GM18520 (cell line): ENCODE results near the gene SKI.

Source experiments
- ATAC-seq: cut with Tn5 transposase; IDR thresholded peaks from one replicate; pipeline ENCODE4 v1.9.1; 2021; ENCODE audit not compliant: unreplicated experiment

Gene SKI

GRCh38 chr1:2228157-2228594 lies at the start of gene SKI:
SKI (plus strand) TSS chr1:2228319; CDS start chr1:2228767, 448 bp downstream.
- no peak for ATAC-seq

DNA sequence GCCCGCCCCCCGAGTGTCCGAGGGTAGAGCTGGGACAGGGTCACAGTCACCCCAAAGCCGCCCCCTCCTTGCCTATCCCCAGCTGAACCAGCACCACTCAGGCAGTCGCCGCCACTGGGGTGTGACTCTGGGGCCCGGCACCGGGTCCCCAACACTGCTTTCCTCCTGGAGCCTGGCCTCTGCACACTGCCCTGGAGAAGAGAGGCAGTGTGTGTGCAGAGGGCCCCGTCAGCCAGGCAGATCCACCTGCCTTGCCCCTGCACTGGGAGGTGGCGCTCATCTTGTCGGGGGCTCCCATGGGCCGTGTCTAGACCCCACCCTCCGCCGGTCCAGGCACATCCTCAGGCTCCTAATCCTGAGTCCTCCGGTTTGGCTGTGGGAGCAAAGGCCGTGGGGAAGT lies 49.2 kb upstream of the SKI start:
- no peak for ATAC-seq

DNA sequence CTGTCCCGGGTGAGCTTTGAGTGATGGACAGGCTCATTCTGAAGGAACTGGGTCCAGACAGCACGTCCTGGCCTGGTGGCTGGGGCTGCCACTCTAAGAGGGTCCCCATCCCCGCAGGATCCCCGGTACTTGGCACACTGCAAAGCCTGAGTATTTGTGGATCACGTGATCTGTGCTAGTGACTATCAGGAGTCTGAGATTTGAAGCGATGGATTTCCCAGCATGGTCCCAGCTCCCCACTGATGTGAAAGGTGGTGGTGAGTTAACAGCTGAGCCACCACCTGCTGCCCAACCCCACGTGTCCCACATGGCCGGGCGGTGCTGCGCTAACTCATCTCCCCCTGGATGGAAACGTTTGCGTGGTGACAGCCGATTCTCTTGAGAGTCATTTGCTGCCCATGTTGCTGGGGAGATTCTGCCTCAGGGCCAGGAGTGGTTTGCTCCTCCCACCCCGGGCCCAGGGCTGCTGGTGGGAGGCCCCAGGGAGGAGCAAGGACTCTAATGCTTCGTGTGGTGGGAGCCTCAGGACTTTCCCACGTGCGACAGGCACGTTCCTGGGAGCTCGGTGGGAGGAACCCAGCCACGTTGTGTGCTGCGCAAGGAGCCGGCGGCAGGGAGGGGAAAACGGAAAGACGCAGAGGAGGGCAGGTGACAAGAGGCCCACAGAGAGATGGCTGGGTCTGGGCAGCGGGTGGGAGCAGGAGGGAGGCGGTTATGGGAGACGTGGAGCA lies 48.7 kb upstream of the SKI start:
- no peak for ATAC-seq

DNA sequence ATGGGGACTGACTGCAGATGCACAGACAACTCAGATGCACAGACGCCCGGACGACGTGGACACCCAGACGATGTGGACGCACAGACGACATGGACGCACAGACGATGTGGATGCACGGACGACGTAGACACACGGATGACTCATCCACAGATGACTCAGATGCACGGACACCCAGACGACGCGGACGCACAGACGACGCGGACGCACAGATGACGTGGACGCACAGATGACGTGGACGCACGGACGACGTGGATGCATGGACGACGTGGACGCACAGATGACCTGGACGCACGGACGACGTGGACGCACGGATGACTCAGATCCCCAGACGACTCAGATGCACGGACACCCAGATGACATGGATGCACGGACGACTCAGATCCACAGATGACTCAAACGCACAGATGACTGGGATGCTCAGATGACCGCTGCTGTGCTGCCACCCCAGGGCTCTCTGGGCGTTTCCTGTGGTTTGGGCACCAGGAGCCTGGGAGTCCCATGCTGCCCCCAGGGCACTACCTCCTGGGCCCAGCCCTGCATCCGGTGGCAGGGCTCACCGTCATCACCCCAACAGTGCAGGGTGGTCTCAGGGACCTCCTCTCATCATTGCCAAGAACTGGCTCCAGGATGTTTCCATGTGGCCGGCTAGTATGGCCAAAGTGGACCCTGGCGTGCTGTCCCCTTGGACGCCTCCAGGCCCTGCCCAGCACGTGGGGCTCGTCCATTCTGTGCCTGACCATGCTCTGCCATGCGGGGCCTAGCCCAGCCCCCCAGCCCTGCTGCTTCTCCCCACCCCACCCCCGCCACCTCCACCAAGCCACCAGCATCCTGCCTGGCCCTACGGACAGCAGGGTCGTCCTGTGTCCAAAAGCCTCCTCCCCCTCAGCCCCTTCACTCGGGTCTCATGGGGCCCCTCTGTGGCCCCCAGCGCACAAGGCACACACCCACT lies 47.5 kb upstream of the SKI start:
- no peak for ATAC-seq

- no peak for ATAC-seq
These were observed 46.8 kb upstream of the SKI start for GRCh38 chr1:2181271-2181670.

DNA sequence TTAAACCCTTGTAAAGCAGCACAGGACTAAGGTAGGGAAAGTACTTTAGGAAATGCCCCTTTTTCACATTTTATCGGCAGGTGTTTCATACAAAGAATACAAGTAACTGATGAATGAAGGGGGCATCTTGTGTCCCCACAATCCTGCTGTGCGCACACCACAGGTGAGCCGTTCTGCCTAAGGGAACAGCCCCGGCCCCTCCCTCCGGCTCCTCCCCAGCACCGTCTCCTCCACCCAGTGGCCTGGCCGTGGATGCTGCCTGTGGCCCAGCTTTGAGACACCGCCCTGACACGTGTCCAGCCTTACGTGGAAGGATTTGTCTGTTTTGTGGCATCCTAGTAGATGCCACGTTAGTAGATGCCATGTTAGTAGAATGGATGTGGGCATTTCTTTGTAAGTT lies 46.4 kb upstream of the SKI start:
- no peak for ATAC-seq

GRCh38 chr1:2182376-2182775 lies 45.7 kb upstream of the SKI start:
- ATAC-seq = no peak

DNA sequence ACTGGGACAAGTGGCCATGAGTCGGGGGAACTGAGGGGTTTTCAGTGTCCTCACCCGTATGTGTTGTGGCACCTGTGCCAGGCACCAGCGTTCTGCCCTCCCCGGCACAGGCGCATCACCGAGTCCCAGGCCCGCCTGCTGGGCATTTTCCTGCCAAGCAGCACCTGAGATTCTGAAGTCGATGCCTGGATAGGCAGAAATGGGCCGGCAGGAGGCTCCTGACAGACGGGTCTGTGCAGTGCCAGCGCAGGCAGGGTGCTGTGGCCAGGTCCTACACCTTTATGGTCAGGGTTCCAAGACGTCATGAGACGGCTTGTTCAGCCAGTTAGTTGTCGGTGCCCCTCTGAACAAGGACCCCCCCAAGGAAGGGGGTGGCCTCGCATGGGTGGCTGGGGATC lies 44.2 kb upstream of the SKI start:
- no peak for ATAC-seq

DNA sequence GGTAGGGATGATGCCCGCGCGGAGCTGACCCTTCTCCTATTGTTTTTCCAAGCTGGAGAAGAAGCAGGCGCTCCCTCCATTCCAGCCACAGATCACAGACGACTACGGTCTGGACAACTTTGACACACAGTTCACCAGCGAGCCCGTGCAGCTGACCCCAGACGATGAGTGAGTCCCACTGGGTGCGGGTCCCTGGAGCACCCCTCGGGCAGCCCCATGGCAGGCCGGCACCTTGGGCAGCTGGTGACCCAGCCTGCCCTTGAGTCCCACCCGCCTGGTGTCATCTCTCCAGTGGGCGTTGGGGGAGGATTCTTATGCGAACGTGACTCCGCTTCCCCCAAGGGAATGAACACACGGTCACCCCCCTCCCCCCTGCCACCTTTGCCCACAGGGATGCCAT lies 43.6 kb upstream of the SKI start:
- no peak for ATAC-seq

GRCh38 chr1:2184934-2185333 lies 43.2 kb upstream of the SKI start:
- no peak for ATAC-seq

GRCh38 chr1:2185880-2186855 lies 42.0 kb upstream of the SKI start:
- ATAC-seq = no peak

GRCh38 chr1:2186901-2187300 lies 41.2 kb upstream of the SKI start:
- ATAC-seq = no peak

DNA sequence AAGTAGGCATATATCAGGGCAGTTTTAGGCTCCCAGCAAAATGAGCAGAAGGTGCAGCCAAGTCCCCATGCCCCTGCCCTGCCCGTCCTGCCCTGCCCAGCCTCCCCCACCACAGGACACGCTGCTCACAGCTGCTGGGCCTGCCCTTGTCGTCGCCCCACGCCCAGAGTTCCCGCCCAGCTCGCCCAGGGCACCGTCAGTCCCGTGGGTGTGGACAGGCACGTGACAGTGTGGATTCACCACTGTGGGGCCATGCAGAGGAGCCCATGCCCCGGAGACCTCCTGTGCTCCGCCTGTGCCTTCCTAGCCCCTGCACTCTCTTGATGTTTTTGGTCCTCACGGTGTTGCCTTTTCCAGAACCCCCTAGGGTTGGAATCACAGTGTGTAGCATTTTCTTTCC lies 40.5 kb upstream of the SKI start:
- no peak for ATAC-seq

DNA sequence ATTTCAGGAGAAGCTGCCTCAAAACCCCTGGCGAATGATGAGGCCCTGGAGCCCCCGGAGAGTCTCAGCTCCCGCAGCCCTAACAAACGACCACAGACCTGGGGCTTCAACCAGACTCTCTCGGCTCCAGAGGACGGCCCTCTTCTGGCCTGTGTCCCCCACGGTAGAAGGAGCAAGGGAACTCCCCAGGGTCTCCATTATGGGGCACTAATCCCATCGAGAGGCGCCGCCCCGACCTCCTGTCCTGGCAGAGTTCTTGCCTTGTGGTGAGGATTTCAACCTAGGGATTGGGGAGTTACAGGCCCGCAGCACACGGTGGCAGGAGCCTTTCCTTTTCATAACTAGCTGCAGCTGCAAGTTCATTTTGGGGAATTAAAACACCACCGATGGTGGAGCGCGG lies 39.8 kb upstream of the SKI start:
- no peak for ATAC-seq

GRCh38 chr1:2189459-2190425 lies 38.4 kb upstream of the SKI start:
- ATAC-seq = peak; percentile 58

DNA sequence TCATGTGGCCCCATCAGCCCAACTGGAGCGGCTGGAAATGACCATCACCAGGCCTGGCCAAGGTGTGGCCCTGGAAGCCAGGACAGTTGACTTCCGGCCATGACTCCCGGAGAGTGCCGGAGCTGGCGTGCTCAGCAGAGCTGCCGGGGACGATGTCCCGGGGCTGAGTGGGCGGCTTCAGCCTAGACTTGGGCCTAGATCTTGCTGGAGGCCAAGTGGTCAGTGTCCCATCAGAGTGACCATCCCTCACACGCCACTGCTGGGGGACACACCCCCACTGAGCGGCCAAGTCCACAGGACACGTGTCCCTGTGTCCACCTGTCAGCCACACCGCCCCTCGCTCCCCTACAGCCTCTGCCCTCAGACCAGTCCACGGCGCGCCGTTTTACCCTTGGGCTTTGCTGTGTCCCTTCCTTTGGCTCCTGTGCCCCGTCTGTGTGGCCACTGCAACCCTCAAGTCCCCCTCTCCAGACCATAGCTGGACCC lies 37.6 kb upstream of the SKI start:
- no peak for ATAC-seq

DNA sequence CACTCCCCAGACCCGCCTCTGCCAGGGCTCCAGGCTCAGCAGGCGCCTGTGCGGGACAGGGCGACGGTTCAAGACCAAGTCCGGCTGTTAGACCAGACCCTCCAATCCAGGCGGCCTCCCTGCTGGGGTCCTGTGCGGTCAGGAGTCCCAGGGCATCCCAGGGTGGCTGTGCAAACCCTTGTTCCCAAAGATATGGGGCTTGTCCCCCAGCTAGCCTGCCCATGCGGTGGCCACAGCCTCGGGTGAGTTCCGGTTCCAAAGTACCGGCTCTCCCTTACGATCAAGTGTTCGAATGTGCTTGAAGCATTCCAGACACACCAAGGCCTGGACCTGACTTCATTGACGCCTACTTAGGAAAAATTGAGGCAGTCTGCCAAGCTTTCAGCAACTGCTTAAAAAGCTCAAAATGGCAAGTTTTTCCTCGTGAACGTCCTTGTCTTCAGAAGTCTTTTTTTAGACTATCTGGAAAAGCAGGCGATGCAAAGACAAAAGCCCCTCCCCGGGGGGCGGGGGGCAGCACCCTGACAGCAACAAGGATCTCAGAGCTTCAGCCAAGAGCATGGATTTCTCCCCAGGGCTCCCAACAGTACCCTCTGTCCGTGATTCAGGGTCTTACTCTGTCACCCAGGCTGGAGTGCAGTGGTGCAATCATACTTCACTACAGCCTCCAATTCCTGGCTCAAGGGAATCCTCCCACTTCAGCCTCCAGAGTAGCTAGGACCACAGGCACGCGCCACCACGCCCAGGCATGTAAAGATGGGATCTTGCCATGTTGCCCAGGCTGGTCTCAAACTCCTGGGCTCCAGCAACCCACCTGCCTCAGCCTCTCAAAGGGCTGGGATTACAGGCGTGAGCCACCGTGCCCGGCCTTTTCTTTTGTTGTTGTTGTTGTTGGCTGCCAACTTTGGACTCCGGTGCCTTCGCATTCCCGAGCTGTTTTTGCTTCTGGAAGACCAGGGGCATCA lies 35.8 kb upstream of the SKI start:
- no peak for ATAC-seq

GRCh38 chr1:2193514-2194281 lies 34.4 kb upstream of the SKI start:
- ATAC-seq = no peak
